IMR-90 (cell line): ENCODE data around the gene LPO. TPM values are rescaled to one million over a fixed set of nuclear protein-coding genes. Genes with fewer than 3 reads are reported as not detected.

ENCODE experiments used
- ATAC-seq: fragments of 200-7000 bp; cut with Tn5 transposase; 2 replicates; pipeline ENCODE4 v1.9.1; 2020; ENCODE audit warnings: low read depth, mild to moderate bottlenecking, moderate library complexity
- BruUV-seq: library from RNA; stranded (reverse); fragments of 400-500 nt; replicated peaks from 2 replicates; lab custom pipeline; 2021; lab: Mats Ljungman, UMichigan
- CTCF ChIA-PET: fragments of 300-600 bp; formaldehyde crosslinking; extraction: SDS; loops from one replicate; lab custom pipeline; 2021; ENCODE audit warnings: antibody characterized with exemption; lab: Yijun Ruan, JAX
- POLR2A ChIA-PET: fragments of 300-600 bp; sonication (Branson Sonifier 250); formaldehyde crosslinking; loops from one replicate; lab custom pipeline; 2022; ENCODE audit warnings: antibody characterized with exemption; ENCODE audit not compliant: unreplicated experiment; lab: Charles Lee
- DNase-seq: peaks from one replicate; pipeline ENCODE4 v3.0.0; 2013
- H2AFZ ChIP-seq: replicated peaks from 2 replicates; pipeline ENCODE3; 2013; ENCODE audit warnings: low read length, mild to moderate bottlenecking; ENCODE audit not compliant: poor library complexity
- H2AK5ac ChIP-seq: 2 replicates; pipeline ENCODE4 v1.6.1; 2013; ENCODE audit warnings: low read depth, low read length, inconsistent platforms
- H2AK9ac ChIP-seq: replicated peaks from 2 replicates; pipeline ENCODE3; 2013; ENCODE audit warnings: mild to moderate bottlenecking, low read depth, low read length, moderate library complexity; ENCODE audit not compliant: poor library complexity
- H2BK120ac ChIP-seq: 2 replicates; pipeline ENCODE4 v1.6.1; 2013; ENCODE audit warnings: low read depth, low read length, inconsistent platforms
- H2BK15ac ChIP-seq: 3 replicates; pipeline ENCODE4 v1.6.1; 2013; ENCODE audit warnings: low read depth, low read length, inconsistent platforms
- H2BK20ac ChIP-seq: 2 replicates; pipeline ENCODE4 v1.6.1; 2013; ENCODE audit warnings: low read depth, mild to moderate bottlenecking, inconsistent platforms, low read length, moderate library complexity
- H2BK5ac ChIP-seq: 2 replicates; pipeline ENCODE4 v1.6.1; 2013; ENCODE audit warnings: mild to moderate bottlenecking, low read depth, low read length, inconsistent platforms; ENCODE audit not compliant: poor library complexity, severe bottlenecking
- H3K14ac ChIP-seq: replicated peaks from 2 replicates; pipeline ENCODE4 v1.6.1; 2013; ENCODE audit warnings: low read depth, low read length, inconsistent platforms
- H3K18ac ChIP-seq: 2 replicates; pipeline ENCODE4 v1.6.1; 2013; ENCODE audit warnings: low read depth, low read length, control low read depth
- H3K23ac ChIP-seq: 2 replicates; pipeline ENCODE4 v1.6.1; 2013; ENCODE audit warnings: low read depth, low read length, inconsistent platforms
- H3K27ac ChIP-seq: 2 replicates; pipeline ENCODE4 v1.5.1; 2013; ENCODE audit warnings: mild to moderate bottlenecking, control low read depth, low read length; ENCODE audit not compliant: insufficient read depth
- H3K27me3 ChIP-seq: 2 replicates; pipeline ENCODE4 v1.6.1; 2013; ENCODE audit warnings: low read length; ENCODE audit not compliant: control insufficient read depth, insufficient read depth
- H3K36me3 ChIP-seq: 2 replicates; pipeline ENCODE4 v1.6.1; 2013; ENCODE audit warnings: low read length, mixed read lengths; ENCODE audit not compliant: control insufficient read depth, insufficient read depth
- H3K4ac ChIP-seq: 2 replicates; pipeline ENCODE4 v1.6.1; 2013; ENCODE audit warnings: low read depth, low read length, inconsistent platforms
- H3K4me1 ChIP-seq: 2 replicates; pipeline ENCODE4 v1.6.1; 2013; ENCODE audit warnings: low read length, mixed read lengths; ENCODE audit not compliant: control insufficient read depth, insufficient read depth
- H3K4me2 ChIP-seq: 2 replicates; pipeline ENCODE4 v1.6.1; 2013; ENCODE audit warnings: low read depth, mild to moderate bottlenecking, control low read depth, low read length, moderate library complexity
- H3K4me3 ChIP-seq: 2 replicates; pipeline ENCODE4 v1.5.1; 2013; ENCODE audit warnings: low read depth, mild to moderate bottlenecking, control low read depth, low read length, moderate library complexity; ENCODE audit not compliant: insufficient read depth
- H3K56ac ChIP-seq: 2 replicates; pipeline ENCODE4 v1.6.1; 2013; ENCODE audit warnings: low read length, inconsistent platforms; ENCODE audit not compliant: insufficient read depth; ENCODE audit errors: extremely low read depth
- H3K79me1 ChIP-seq, 2 experiments: 2 replicates each; pipeline ENCODE4 v1.6.1; 2013; ENCODE audit warnings: low read length in 2 of 2, inconsistent platforms in 1 of 2, low read depth in 1 of 2
- H3K9ac ChIP-seq: 2 replicates; pipeline ENCODE4 v1.6.1; 2013; ENCODE audit warnings: low read depth, low read length, control low read depth
- H3K9me1 ChIP-seq: 2 replicates; pipeline ENCODE4 v1.6.1; 2013; ENCODE audit warnings: low read length, inconsistent platforms; ENCODE audit not compliant: insufficient read depth
- H3K9me3 ChIP-seq: 2 replicates; pipeline ENCODE4 v1.6.1; 2013; ENCODE audit warnings: low read length; ENCODE audit not compliant: control insufficient read depth, insufficient read depth
- H4K20me1 ChIP-seq: 2 replicates; pipeline ENCODE4 v1.6.1; 2013; ENCODE audit warnings: low read length, inconsistent platforms; ENCODE audit not compliant: insufficient read depth
- H4K5ac ChIP-seq: 2 replicates; pipeline ENCODE4 v1.6.1; 2013; ENCODE audit warnings: mild to moderate bottlenecking, low read depth, low read length, control low read depth
- H4K8ac ChIP-seq, 2 experiments: 2 replicates each; pipeline ENCODE4 v1.6.1; 2013; ENCODE audit warnings: low read depth in 2 of 2, low read length in 2 of 2, control low read depth in 1 of 2, inconsistent platforms in 1 of 2
- H4K91ac ChIP-seq: 2 replicates; pipeline ENCODE4 v1.6.1; 2013; ENCODE audit warnings: low read depth, low read length, inconsistent platforms; ENCODE audit not compliant: insufficient read depth
- BHLHE40 ChIP-seq: fragments of 150-350 bp; IDR thresholded peaks from 2 replicates; pipeline ENCODE4 v1.6.1; 2016; ENCODE audit warnings: mild to moderate bottlenecking, low read depth, low read length
- POLR2A ChIP-seq: IDR thresholded peaks from 2 replicates; pipeline ENCODE4 v1.6.1; 2012; ENCODE audit warnings: mild to moderate bottlenecking, low read depth, low read length
- RAD21 ChIP-seq: IDR thresholded peaks from 2 replicates; pipeline ENCODE4 v1.6.1; 2012; ENCODE audit warnings: low read length, improper control_type of control experiment
- RFX5 ChIP-seq: IDR thresholded peaks from 2 replicates; pipeline ENCODE4 v1.8.0; 2012; ENCODE audit warnings: low read depth, mild to moderate bottlenecking, low read length, moderate library complexity
- SMC3 ChIP-seq: fragments of 150-350 bp; IDR thresholded peaks from 2 replicates; pipeline ENCODE4 v1.6.1; 2016; ENCODE audit warnings: low read depth, mild to moderate bottlenecking, antibody characterized with exemption, low read length, moderate library complexity
- WGBS, 2 experiments: methylation state at CpG; one replicate each; pipeline versions ENCODE4 v1.1.5 to v1.1.7; 2013; ENCODE audit warnings: missing lambda C conversion rate in 2 of 2; ENCODE audit not compliant: insufficient read length in 1 of 2; ENCODE audit errors: extremely low coverage in 2 of 2; 5-methylcytosine and 5-hydroxymethylcytosine counted together
- dilution Hi-C: fragments of 300-500 bp; cut with HindIII; formaldehyde crosslinking; loops from one replicate; pipeline ENCODE4 v1.14.3; 2018; ENCODE audit warnings: low sequenced_read_pairs; ENCODE audit not compliant: unreplicated experiment
- in situ Hi-C: fragments of 300-500 bp; cut with MboI; formaldehyde crosslinking; loops from 3 replicates; pipeline ENCODE4 v1.14.3; 2019; ENCODE audit warnings: low sequenced_read_pairs, inconsistent platforms, mixed read lengths
- intact Hi-C: fragments of 100-400 bp; cut with micrococcal nuclease; formaldehyde crosslinking; loops from 2 replicates; pipeline ENCODE4 v1.10.0; 2022
- polyA plus RNA-seq, 3 experiments: library from polyadenylated mRNA; depleted of rRNA; stranded (reverse); fragments of >200 nt; gene quantifications; 2 replicates each; pipeline ENCODE4 v1.2.3, GENCODE V29; 2012; ENCODE audit warnings: low replicate concordance in 1 of 3
- total RNA-seq: library from RNA; depleted of rRNA; stranded (reverse); fragments of >200 nt; gene quantifications from 2 replicates; pipeline ENCODE4 v1.2.3, GENCODE V29; 2012
- TF ChIP-seq, protein P1 (sequence below): conservative IDR thresholded peaks from 2 replicates; pipeline ENCODE4 v1.5.1; 2012; ENCODE audit warnings: mild to moderate bottlenecking, low read depth, low read length, improper control_type of control experiment
- TF ChIP-seq, protein P2 (sequence below): fragments of 150-350 bp; IDR thresholded peaks from 2 replicates; pipeline ENCODE4 v1.6.1; 2017; ENCODE audit warnings: mild to moderate bottlenecking, antibody characterized with exemption, low read length, low read depth

Gene LPO
- total and polyA plus RNA-seq, 2 of the 4 experiments (the other 2 are of a cell fraction) = not detected

DNA sequence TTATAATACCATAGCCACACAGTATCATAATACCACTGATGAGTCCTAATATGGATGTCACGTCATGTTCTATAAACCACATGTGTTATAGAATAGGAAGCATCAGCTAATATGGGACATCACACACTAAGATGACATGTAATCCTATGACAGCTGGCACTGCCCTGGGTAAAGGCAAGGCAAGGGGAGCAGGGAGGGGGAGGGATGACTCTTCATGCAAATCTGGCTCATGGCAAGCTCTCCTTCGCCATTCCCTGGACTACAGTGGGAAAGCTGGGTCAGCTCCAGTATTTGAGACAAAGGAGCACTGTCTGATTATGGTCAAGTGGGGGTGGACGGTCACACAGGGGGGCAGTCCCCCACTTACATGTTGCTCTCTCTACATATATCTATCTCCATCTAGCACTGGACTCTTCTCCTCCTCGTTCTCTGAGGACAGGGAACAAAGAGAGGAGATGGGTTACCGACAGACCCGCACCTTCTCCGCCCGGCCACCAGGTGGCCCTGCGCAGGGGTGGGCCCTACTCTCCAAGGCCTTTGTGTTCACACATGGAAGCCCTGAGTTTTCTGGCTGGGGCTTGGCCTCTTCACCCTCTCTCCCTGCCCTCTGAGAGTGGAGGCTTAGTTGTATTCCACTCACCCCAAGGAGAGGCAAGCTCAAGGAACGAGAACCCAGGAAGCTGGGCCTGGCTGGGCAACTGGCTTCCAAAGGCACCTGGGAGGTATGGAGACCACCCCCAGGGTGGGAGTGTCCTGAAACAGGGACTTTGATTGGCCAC, 65.8 kb downstream of the LPO start:
- Histone ChIP-seq H4K5ac (no peak overlapping the region), H4K20me1 (no peaks in the 10 kb centered on the region; the same call in 1 of the 2 replicates), H3K27ac (no peak overlapping the region), H3K4me1 (no peaks in the 10 kb centered on the region), H3K36me3 (no peaks in the 10 kb centered on the region), H2BK20ac (no peak overlapping the region), H2AK5ac (no peak overlapping the region), H3K4me3 (no peak overlapping the region), H2AK9ac (peak overlapping the region; percentile 28), H2AFZ (peak overlapping the region; percentile 78), H3K79me1 (no peaks in the 10 kb centered on the region), H3K9me3 (no peaks in the 10 kb centered on the region), H3K9ac (no peak overlapping the region), H2BK120ac (no peak overlapping the region), H3K9me1 (no peaks in the 10 kb centered on the region), H3K14ac (no peak overlapping the region), H3K4me2 (no peak overlapping the region), H3K56ac (no peak overlapping the region), H3K27me3 (peaks cover 7% of the 10 kb centered on the region; the same call in 1 of the 2 replicates), H2BK15ac (no peak overlapping the region), H2BK5ac (no peak overlapping the region), H3K23ac (no peak overlapping the region), H4K8ac (0 out of 4 replicates have a peak overlapping the region, but pooled peaks of 1 of the 2 experiments have one; percentile 4), H3K18ac (no peak overlapping the region), H4K91ac (no peak overlapping the region), H3K4ac (no peak overlapping the region)
- no TSS peak for BruUV-seq
- POLR2A ChIA-PET = no interaction called here
- in situ Hi-C loops (no loop called here), dilution Hi-C loops (no loop called here), intact Hi-C loops (loop anchor here (2.0 kb wide), 1 partner anchor 143 kb away; no protein-coding TSS in a partner anchor)
- CTCF ChIA-PET = interaction anchor here (0.5 to 1.3 kb wide), 2 partner anchors 113 to 178 kb away, joined by 3 to 5 read pairs; partner anchors contain the start of gene RNF43
- WGBS, 2 experiments = no CpG with 5 or more reads among the region's 10 CpGs
- TF ChIP-seq BHLHE40 (no peak), RFX5 (no peak), RAD21 (peak; percentile 52), SMC3 (peak; percentile 70), POLR2A (no peak)
- TF ChIP-seq, protein P1, sequence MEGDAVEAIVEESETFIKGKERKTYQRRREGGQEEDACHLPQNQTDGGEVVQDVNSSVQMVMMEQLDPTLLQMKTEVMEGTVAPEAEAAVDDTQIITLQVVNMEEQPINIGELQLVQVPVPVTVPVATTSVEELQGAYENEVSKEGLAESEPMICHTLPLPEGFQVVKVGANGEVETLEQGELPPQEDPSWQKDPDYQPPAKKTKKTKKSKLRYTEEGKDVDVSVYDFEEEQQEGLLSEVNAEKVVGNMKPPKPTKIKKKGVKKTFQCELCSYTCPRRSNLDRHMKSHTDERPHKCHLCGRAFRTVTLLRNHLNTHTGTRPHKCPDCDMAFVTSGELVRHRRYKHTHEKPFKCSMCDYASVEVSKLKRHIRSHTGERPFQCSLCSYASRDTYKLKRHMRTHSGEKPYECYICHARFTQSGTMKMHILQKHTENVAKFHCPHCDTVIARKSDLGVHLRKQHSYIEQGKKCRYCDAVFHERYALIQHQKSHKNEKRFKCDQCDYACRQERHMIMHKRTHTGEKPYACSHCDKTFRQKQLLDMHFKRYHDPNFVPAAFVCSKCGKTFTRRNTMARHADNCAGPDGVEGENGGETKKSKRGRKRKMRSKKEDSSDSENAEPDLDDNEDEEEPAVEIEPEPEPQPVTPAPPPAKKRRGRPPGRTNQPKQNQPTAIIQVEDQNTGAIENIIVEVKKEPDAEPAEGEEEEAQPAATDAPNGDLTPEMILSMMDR = peak; percentile 62
- TF ChIP-seq, protein P2, sequence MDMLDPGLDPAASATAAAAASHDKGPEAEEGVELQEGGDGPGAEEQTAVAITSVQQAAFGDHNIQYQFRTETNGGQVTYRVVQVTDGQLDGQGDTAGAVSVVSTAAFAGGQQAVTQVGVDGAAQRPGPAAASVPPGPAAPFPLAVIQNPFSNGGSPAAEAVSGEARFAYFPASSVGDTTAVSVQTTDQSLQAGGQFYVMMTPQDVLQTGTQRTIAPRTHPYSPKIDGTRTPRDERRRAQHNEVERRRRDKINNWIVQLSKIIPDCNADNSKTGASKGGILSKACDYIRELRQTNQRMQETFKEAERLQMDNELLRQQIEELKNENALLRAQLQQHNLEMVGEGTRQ = no peak
- DNase-seq = peak; percentile 23
- ATAC-seq = peak; percentile 83
